VCaP (cell line): Measurements from ENCODE around the gene HAPLN2.

Source experiments
- H3K27ac ChIP-seq: fragments of 450-650 bp; 2 replicates; pipeline ENCODE4 v1.5.1; 2017
- CTCF ChIP-seq: fragments of 450-650 bp; conservative IDR thresholded peaks from 2 replicates; pipeline ENCODE4 v1.5.1; 2017; ENCODE audit warnings: mild to moderate bottlenecking, moderate library complexity

Gene HAPLN2

GRCh38 chr1:156618853-156619581 lies at the start of gene HAPLN2:
TSS of gene HAPLN2 (plus strand) at chr1:156619415. CDS start at chr1:156623491, 4,076 bp downstream.
- H3K27ac ChIP-seq = no peak within 1 kb of the TSS; the same call in 1 of the 2 replicates
- TF ChIP-seq CTCF = peak; percentile 58; the same call in 1 of the 2 replicates

GRCh38 chr1:156571261-156571852 lies 47.9 kb upstream of the HAPLN2 start:
- no peak overlapping the region for H3K27ac ChIP-seq
- TF ChIP-seq CTCF = no peak

- no peak for TF ChIP-seq CTCF
- H3K27ac ChIP-seq = peak within 1 kb of the TSS; percentile 20; the same call in 1 of the 2 replicates
Measured at GRCh38 chr1:156571919-156572662, 47.1 kb upstream of the HAPLN2 start, which contains the start of gene IQGAP3. TSS of gene IQGAP3 (minus strand) at chr1:156572565. CDS start at chr1:156572529, 36 bp downstream.

- H3K27ac ChIP-seq = peak overlapping the region; percentile 20; the same call in 1 of the 2 replicates
- TF ChIP-seq CTCF = no peak
Measured at GRCh38 chr1:156572663-156573018, 46.6 kb upstream of the HAPLN2 start.

- TF ChIP-seq CTCF = no peak
- no peak overlapping the region for H3K27ac ChIP-seq
Measured at GRCh38 chr1:156574039-156574633, 45.1 kb upstream of the HAPLN2 start.

- TF ChIP-seq CTCF = no peak
- H3K27ac ChIP-seq = peak overlapping the region; percentile 48
Measured at GRCh38 chr1:156577550-156577949, 41.7 kb upstream of the HAPLN2 start.

GRCh38 chr1:156578055-156578454 lies 41.2 kb upstream of the HAPLN2 start:
- no peak for TF ChIP-seq CTCF
- peak overlapping the region; percentile 48 for H3K27ac ChIP-seq
